HG03064 (cell line): ENCODE measurements around the gene OSBPL10.

Experiments used
- ATAC-seq: cut with Tn5 transposase; IDR thresholded peaks from one replicate; pipeline ENCODE4 v1.9.1; 2021; ENCODE audit warnings: low read depth; ENCODE audit not compliant: unreplicated experiment

OSBPL10 gene

DNA sequence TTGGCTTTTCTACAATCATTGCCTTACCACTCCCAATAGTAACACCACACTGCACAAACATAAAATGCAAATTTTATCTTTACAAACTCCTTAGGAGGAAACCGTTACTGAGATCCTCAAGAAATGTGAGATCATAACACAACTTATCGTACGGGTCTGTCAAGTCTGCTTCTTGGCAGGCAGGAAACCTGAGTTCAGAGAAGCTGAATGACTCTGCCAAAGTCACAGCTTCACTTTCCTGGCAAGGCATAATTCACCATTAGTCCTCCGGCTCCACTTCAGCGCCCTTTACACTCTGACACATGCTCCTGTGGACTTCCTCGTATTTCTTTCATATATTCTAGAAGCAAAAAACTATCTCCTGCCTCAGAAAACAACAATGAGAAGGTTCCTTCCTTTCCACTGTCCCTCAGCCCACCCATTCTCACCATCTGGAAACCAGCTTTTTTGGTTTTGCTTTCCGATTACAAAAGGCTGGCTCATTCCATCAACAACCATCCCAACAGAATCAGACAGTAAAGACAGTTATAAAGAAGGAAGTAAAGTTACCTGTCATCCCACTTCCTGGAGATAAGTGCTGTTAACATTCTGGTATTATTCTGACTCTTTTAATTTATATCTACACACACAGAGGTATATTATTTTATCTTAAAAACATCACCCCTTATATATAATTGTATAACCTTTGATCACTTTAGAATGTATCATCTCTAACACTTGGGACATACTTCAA is 225.0 kb downstream of the OSBPL10 start:
- ATAC-seq, result no peak

DNA sequence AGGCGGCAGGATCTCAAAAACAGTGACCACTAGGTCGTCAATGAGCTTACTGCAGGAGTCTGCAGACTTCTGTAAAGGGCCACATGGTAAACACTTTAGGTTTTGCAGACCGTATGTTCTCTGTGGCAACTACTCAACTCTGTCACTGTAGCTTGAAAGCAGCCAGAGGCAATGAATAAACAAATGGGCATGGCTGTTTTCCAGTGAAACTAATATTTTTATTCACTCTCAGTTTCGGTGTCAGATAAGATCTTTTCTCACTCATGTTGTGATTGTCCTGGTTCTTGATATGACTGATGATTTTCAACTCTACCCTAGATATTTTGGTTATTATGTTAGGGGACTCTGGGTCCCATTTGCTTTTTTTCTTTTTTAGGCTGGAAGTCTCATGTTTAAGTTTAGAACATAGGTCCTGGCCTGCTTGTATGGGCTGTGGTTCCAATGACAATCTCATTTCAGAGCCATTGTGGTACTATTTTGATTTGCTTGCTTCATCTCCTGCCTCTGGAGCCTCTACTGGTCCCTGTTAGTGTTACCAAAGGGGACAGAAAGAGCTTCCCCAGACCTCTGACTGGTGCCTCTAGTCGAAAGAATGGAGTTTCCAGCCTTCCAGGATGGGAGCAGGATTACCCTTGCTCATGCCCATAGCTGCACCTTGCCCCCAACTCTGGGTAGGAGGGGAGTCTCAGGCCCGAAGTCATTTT is 226.3 kb downstream of the OSBPL10 start:
- ATAC-seq, result peak; percentile 78

DNA sequence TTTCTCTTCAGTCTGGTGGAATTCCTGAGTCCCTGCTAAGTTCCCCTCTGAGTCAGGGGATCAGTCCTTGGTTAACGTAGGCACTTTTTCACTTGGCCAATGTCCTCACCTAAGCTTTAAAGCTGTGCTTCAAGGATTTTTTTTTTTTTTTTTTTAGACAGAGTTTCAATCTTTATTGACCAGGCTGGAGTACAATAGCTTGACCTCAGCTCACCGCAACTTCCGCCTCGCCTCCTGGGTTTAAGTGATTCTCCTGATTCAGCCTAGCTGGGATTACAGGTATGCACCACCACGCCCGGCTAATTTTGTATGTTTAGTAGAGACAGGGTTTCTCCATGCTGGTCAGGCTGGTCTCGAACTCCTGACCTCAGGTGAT is 228.0 kb downstream of the OSBPL10 start:
- no peak for ATAC-seq

DNA sequence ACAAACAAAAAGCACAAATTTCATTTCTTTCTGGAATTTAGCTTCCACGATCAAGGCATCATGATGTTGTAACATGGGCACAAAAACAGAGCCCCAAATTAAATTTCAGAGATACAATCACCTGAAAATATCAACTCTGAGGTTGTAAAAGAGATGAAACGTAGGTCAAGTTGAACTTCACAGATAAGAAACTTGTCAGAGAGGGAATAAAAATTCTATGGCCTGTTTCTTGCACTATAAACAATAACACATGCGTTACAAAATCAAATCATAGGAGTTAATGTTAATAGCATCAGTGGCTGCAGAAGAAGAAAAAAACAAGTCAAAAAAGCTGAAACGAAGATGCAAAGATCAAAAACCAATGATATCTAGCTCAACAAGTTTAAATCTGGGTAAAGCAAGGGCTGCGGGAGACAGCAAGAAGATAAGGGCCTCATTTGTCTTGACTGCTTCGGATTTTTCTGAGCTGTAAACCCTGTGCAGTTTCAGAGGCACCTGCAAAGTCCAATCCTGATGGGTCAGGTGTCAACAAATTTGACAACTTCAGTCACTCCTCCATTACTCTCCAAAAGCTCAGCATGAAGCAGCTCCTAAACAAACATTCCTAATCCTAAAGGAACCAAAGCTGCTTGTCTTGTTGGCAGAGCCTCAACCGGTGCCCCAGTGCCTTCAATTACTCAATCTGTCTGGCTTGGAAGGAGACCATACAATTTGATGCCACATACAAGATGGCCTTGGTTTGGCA is 228.6 kb downstream of the OSBPL10 start:
- no peak for ATAC-seq

DNA sequence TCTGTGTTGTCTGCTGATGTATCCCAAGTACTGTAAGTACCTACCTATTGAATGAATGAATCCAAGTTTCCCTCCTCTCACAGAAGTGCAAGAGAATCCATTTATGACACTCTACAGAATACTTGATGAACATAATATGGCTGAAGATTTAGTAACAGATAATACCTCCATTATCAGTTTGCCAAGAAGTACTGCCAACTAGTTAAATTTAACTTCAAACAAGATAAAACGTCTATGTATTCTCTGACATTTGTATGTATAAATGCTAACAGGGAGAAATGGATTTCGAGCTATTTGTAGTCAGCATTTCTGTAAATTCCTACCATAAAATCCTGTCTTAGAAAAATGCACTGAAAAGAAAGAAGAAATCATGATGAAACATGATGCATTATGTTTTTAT is 230.7 kb downstream of the OSBPL10 start:
- no peak for ATAC-seq

DNA sequence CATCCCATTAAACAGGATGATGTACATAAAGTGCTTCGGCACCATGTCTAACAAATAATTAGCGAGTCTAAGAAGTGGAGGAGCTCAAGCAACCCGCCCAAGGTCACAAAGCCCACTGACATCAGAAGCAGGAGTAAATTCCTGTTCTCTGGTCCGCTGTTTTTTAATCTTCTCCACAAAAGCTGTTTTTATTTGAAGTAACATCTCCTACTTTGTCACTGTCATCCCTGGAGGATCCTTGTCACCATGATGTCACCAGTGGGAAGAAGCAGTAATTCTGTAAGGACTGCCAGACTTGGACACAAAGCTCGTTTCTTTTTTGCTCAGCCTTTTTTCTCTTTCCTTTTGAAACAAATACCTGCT is 232.1 kb downstream of the OSBPL10 start:
- no peak for ATAC-seq

DNA sequence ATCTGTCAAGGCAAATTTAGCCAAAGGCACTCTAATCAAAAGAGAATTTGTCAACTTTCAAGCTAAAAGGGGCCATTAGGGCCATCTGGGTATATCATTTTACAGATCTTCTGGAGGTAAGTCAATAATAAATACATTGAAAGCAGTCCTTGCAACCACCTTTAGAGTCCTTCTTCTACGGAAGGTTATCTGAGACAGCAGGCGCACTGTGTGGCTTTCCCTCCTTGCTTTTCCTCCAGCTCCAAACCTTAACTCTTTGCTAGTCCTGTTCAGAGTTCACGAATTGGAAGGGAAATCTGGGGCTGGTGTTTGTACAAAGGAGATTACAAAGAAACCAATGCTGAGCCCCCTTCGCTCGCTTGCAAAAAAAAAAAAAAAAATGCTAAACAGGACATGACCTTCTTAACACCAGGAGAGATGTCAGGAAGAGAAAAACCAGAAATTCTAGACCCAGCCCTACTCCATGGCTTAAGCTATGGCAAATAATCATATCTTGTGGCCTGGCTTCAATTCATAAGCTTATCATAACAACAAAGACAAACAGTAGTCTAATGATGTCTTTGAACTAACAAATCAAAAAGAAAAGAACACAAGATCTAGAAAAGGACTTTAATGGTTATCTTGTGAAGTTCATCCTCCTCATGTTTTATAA is 232.7 kb downstream of the OSBPL10 start:
- ATAC-seq, result no peak

DNA sequence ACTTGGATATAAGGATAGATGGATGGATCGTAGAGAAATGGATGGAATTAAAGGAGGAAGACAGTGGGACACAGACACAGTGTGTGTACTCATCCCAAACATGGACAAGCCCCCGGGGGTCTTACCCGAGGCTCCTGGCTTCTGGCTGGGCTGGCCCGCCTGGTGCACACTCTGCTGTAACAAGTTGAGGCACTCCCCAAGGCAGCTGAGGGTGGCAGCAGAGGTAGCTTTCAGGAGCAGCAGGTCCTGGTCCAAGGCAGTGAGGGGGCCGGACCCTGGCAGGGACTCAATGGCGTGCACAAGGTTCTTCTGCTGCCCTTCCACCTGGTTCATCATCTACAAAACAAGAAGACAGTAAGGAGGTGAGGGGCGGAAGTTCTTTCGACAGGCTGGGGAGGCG is 233.3 kb downstream of the OSBPL10 start:
- no peak for ATAC-seq

DNA sequence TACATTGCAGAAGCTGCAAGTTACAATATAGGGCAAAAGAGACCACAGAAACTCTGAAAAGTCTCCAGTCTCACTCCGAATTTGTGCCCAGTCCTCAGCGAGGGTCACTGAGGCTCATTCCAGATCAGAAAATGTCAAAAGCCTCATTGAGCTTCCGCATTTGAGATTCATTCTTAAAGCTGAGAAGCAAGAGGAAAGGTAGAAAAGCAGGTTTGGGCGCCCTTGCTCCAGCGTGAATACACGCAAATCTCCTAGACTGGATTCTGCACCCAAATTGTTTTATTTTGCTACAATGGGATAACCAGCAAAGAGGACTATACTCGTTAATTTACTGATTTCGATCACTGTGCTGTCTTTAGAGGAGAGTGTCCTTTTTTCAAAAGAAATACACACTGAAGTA is 236.1 kb downstream of the OSBPL10 start:
- ATAC-seq, result no peak

DNA sequence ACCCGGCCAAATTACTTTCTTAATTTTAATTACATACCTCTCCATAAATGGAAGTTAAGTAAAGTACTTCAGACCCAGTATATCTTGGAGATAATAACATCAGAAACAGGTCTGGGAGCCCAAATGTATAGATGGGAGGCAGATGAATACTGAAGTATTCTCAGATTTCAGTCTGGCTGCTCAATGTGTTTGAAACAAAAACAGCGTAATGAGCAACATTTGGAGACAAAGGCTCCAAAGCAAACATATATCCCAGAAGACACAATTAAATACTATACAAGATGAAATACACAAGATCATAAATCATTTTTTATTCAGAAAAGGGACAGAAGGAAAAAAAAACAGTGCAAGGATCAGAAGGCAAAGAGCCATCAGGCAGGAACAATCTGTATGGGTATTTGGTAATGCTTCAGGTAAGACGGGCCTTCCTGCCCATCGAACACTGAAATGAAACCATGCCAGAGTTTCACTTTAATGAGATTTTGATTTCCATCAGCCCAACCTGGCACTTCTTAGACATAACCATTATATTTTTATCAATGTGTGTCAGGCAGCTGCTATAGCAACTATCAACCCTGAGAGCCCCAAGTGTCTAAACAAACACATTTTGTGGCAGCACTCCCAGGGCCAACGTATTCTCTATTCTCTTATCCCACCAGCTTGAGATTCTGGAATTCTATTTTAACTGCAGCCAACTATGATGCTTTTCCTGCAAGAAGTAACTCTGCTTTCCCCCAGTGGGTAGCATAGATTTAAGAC is 237.6 kb downstream of the OSBPL10 start:
- ATAC-seq, result no peak

DNA sequence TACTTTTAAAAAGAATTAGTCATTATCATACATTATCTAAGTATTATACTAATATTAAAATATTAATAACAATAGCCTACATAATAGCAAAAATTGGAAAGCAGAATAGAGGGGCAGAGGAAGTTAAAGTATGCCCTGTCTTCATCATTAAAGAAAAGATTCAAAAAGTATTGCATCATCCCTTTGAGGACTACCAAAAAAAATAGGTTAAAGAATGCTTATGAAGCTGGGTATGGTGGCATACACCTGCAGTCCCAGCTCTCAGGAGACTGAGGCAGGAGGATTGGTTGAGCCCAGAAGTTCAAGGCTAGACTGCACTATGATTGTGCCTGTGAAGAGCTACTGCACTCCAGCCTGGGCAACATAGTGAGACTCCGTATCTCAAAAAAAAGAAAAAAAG is 240.7 kb downstream of the OSBPL10 start:
- no peak for ATAC-seq

DNA sequence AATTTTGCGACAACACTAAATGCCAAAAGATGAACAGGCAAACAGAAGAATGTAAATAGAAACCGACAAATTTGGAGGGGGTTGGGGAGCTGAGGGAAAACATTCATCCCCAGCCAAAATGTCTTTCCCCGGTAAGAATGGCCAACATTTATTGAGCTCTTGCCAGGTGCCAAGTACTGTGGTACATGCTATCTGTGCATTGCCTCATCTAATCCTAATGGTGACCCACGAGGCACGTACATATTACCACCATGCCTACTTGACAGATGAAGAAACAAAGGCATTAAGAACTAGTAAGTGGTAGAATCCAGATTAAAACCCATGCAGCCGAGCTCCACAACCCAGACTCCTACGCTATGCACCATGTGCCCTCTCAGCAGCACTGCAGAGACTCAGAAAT is 242.7 kb downstream of the OSBPL10 start:
- no peak for ATAC-seq

DNA sequence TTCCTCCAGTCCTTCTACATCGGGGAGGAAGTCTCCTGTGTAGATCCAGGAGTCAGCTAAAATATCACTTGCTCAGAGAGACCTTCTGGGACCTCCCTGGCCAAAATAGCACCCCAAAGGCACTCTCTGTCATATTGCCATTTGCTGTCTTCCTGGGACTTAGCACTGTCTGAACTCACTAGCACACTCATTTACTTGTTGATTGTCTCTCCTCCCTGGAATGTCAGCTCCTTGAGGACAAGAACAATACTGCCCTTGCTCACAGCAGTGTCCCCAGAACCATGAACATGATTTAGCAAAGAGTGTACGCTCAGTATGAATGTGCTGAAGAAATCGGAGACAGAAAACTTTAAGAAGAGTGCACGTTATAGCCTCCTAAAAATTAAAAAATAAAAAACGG is 245.4 kb downstream of the OSBPL10 start:
- ATAC-seq, result no peak

DNA sequence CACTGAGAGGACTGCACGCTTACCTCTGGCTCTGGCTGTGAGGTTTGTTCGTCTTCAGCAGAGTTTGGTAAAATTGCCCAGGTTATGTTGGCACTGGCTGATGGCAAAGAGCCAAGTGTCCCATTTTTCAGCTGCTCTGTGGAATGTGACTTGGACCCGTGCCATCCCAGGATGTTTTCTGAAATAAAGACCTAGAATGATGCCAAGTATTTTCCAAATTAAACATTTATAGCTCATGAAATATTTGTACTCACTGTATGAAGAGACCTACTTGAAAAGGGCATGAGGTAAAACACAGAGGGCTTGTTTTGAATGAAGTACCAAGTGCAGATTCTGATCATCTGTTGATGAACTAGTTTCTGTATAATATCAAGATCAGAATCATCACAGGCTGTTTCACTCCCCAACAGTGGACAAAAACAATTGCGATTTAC is 247.8 kb downstream of the OSBPL10 start:
- ATAC-seq, result no peak

DNA sequence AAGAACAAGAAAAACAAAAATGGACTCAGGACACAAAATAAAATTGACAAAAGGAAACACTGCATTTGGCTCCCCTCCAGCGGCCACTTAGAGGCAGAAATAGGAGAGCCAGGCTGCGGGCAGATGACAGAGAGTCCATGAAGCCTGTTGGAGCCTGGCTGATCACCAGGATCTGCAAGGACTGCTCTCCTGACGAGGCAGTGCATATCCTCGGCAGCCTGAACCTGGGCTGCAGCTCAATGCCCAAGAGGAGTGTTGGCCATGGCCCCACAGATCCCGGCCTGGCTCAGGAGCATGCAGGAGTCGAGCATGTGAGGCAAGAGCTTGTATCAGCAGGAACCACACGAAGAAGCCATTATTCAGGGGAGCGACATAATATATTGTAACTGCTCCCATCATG is 248.5 kb downstream of the OSBPL10 start:
- ATAC-seq, result no peak

DNA sequence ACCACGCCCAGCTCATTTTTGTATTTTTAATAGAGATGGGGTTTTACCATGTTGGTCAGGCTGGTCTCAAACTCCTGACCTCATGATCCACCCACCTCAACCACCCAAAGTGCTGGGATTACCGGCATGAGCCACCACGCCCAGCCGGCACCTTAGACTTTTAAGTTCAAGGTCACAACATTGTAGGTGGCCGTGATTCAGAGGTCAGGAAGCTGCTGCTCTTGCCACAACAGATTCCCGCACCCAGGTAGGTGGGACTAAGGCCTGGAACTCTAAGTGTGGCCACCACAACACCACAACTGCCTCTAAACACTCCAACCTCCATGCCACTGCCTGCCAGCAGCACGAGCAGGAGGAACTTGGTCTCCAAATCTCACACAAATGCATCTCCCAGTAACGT is 251.5 kb downstream of the OSBPL10 start:
- no peak for ATAC-seq

DNA sequence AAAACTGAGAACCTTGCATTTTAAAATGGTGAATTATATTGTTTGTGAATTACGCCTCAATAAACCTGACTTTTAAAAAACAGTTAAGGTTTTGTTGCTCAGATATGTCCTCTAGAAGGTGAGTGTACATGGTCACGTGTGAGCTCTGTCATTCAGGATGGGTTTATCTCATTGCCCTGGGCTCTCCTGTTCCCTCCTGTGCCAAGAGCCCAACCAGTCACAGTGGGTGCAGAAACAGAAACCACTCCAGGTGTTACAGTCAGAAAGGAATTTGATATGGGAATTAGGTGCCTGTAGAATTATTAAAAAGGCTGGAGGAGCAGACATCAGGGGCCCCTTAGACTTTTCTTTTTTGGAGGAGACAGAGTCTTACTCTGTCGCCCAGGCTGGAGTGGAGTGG is 252.0 kb downstream of the OSBPL10 start:
- no peak for ATAC-seq

DNA sequence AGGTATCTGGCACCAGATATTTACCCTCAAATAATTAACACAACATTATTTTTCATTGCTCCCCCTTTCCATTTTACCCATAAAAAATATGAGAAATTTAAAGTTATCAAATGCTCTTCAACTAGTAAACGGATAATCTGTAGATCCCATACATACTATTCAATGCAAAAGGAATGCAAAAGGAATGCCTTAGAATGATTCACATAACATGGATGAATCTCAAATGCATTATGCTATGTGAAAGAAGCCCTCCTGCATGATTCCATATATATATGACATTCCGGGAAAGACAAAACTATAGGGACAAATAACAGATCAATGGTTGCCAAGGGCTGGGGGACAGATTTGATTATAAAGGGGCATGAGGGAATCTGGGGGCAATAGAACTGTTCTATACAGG is 252.7 kb downstream of the OSBPL10 start:
- no peak for ATAC-seq

DNA sequence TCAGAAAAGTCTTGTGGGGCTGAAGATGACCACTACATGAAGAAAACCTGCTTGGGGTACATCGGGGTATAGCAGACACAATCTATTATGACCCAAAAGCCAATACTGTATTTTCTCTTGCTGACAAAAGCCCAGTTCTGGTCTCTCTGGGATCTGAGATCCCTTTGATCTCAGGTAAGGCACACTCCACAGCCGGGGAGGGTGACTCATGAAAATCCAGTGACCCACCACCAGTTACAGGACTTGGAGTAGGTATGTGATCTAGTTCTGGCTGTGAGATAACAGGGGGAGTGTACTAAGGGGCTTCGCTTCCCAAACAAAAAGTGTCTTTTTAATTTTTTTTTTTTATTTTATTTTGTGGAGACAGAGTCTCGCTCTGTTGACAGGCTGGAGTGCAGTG is 255.1 kb downstream of the OSBPL10 start:
- ATAC-seq, result no peak

DNA sequence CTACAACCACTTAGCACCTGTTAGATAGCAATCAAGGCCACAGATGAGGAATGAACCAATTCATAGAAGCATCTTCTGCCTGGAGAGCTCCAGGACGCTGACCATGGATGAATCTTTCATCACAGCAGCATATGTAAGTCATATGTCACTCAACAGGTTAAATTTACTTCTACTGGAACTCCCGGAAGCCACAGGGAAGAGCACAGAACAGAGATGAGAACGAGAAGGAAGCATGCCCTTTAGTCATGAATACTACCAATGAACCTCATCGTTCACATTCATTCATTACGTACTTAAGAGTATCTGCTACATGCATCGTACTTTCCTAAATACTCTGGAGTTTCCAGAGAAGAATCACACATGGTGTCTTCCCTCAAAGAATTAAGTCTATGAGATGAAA is 255.5 kb downstream of the OSBPL10 start:
- no peak for ATAC-seq

DNA sequence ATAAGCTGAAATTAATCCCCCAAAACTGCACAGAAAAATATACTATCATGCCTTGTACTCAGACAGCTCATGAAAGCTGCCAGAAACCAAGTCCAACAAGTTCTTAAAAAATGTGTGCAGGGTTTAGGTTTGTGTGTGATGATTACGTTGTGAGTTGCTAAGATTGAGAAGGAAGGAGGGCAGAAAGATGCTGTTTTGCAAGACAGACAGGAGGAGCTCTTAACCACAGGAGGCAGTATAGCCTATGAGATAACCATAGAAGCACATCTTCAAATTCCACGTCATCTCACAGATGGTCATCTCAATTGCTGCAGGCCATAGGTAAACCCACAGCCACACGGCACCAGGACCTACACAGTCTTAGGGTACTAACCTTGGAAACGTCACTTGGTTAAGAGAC is 256.4 kb downstream of the OSBPL10 start:
- ATAC-seq, result no peak
